GM12891 (cell line): ENCODE data around the gene ZNF827.

ENCODE experiments used
- POLR2A ChIP-seq: IDR thresholded peaks from 2 replicates; pipeline ENCODE4 v1.6.1; 2011; ENCODE audit warnings: low read depth, low read length, control low read depth
- POLR2AphosphoS5 ChIP-seq: IDR thresholded peaks from 2 replicates; pipeline ENCODE4 v1.6.1; 2011; ENCODE audit warnings: low read depth, low read length, control low read depth
- SPI1 ChIP-seq: IDR thresholded peaks from 2 replicates; pipeline ENCODE4 v1.6.1; 2011; ENCODE audit warnings: low read depth, low read length, control low read depth

GRCh38 chr4:145756244-145756643, 182.4 kb downstream of the ZNF827 start:
- TF ChIP-seq POLR2A (no peak), POLR2AphosphoS5 (no peak), SPI1 (no peak)
